K562 (cell line): ENCODE data around the gene RAB13. TPM values are rescaled to one million over a fixed set of nuclear protein-coding genes. Genes with fewer than 3 reads are reported as not detected.

ENCODE experiments used
- ATAC-seq: fragments of 200-7000 bp; cut with Tn5 transposase; 3 replicates; pipeline ENCODE4 v1.9.1; 2020; ENCODE audit warnings: moderate library complexity
- BruUV-seq: library from RNA; stranded (reverse); fragments of 400-500 nt; replicated peaks from 2 replicates; lab custom pipeline; 2021; lab: Mats Ljungman, UMichigan
- CTCF ChIA-PET: fragments of 300-600 bp; formaldehyde crosslinking; extraction: SDS; loops from one replicate; lab custom pipeline; 2021; ENCODE audit warnings: low intra/inter-chr PET ratio; lab: Yijun Ruan, JAX
- POLR2A ChIA-PET: fragments of 300-600, 350-650 bp; sonication (Branson Sonifier 250); formaldehyde crosslinking; extraction: SDS; loops from one replicate; lab custom pipeline; 2021; ENCODE audit warnings: antibody characterized with exemption, inconsistent platforms; lab: Yijun Ruan, JAX
- DNase-seq, 4 experiments: peaks; one replicate each; pipeline versions ENCODE4 v3.0.0 to v3.0.0-alpha.2; 2011 to 2018; ENCODE audit warnings: low spot score in 3 of 4, mixed read lengths in 3 of 4; ENCODE audit errors: extremely low read depth in 1 of 4
- FAIRE-seq: peaks from 2 replicates; lab custom pipeline; 2011; peaks lifted over from hg19 to GRCh38; lab: Jason Lieb, UNC
- H2AFZ ChIP-seq: 2 replicates; pipeline ENCODE4 v1.6.0; 2011; ENCODE audit warnings: low read depth, low read length, control low read depth, inconsistent platforms
- H3K27ac ChIP-seq: fragments of 200-600 bp; 3 replicates; pipeline ENCODE4 v1.8.0; 2011; ENCODE audit warnings: low read depth, mild to moderate bottlenecking, control low read depth, inconsistent platforms, low read length, moderate library complexity, mixed read lengths; ENCODE audit errors: extremely low read depth
- H3K27me3 ChIP-seq, 2 experiments: fragments of 300-600 bp in 1 of 2; 2 replicates in 1 of 2; 3 replicates in 1 of 2; pipeline versions ENCODE4 v1.6.0 to v1.8.0; 2011; ENCODE audit warnings: inconsistent platforms in 2 of 2, low read length in 2 of 2, mild to moderate bottlenecking in 1 of 2, mixed read lengths in 1 of 2, moderate library complexity in 1 of 2; ENCODE audit not compliant: control insufficient read depth in 2 of 2, insufficient read depth in 2 of 2
- H3K36me3 ChIP-seq: fragments of 300-600 bp; 3 replicates; pipeline ENCODE4 v1.8.0; 2011; ENCODE audit warnings: mild to moderate bottlenecking, low read length, inconsistent platforms; ENCODE audit not compliant: control insufficient read depth, insufficient read depth
- H3K4me1 ChIP-seq, 2 experiments: fragments of 200-600 bp in 1 of 2; replicated peaks in 1 of 2; 2 replicates in 1 of 2; 3 replicates in 1 of 2; pipeline versions ENCODE4 v1.5.1 to v1.8.0; 2011; ENCODE audit warnings: inconsistent platforms in 2 of 2, low read length in 2 of 2, mild to moderate bottlenecking in 1 of 2, mixed read lengths in 1 of 2, moderate library complexity in 1 of 2; ENCODE audit not compliant: control insufficient read depth in 2 of 2, insufficient read depth in 2 of 2
- H3K4me2 ChIP-seq: 2 replicates; pipeline ENCODE4 v1.6.1; 2011; ENCODE audit warnings: low read length, control low read depth, inconsistent platforms, mixed read lengths; ENCODE audit not compliant: insufficient read depth
- H3K4me3 ChIP-seq: fragments of 200-600 bp; sonication (generic), shearing (Covaris generic); 2 replicates; pipeline ENCODE4 v1.5.1; 2016; ENCODE audit warnings: control low read depth, inconsistent platforms
- H3K79me2 ChIP-seq: fragments of 200-600 bp; 3 replicates; pipeline ENCODE4 v1.8.0; 2011; ENCODE audit warnings: low read length, inconsistent platforms; ENCODE audit not compliant: control insufficient read depth, insufficient read depth
- H3K9ac ChIP-seq, 2 experiments: 2 replicates each; pipeline versions ENCODE4 v1.6.0 to v1.6.1; 2011; ENCODE audit warnings: low read depth in 2 of 2, low read length in 2 of 2, control low read depth in 1 of 2, inconsistent platforms in 1 of 2, mild to moderate bottlenecking in 1 of 2, mixed read lengths in 1 of 2; ENCODE audit not compliant: insufficient read depth in 1 of 2
- H3K9me1 ChIP-seq: one replicate; pipeline ENCODE4 v1.6.0; 2011; ENCODE audit warnings: inconsistent platforms, mild to moderate bottlenecking, low read length, moderate library complexity; ENCODE audit not compliant: control insufficient read depth, insufficient read depth
- H3K9me3 ChIP-seq: replicated peaks from 2 replicates; pipeline ENCODE4 v1.5.1; 2011; ENCODE audit warnings: low read depth, low read length, inconsistent platforms; ENCODE audit not compliant: control insufficient read depth, insufficient read depth
- H4K20me1 ChIP-seq: replicated peaks from 2 replicates; pipeline ENCODE4 v1.6.1; 2011; ENCODE audit warnings: low read length, inconsistent platforms, mixed read lengths; ENCODE audit not compliant: control insufficient read depth, insufficient read depth
- GATAD2A ChIP-seq: fragments of 450-650 bp; IDR thresholded peaks from 2 replicates; pipeline ENCODE4 v1.6.1; 2017
- RBFOX2 ChIP-seq: fragments of 200-400 bp; formaldehyde crosslinking; IDR thresholded peaks from 2 replicates; pipeline ENCODE4 v1.6.1; 2017; ENCODE audit warnings: low read depth, mild to moderate bottlenecking, low read length, moderate library complexity
- STAG1 ChIP-seq: sonication (generic); formaldehyde crosslinking; IDR thresholded peaks from 2 replicates; pipeline ENCODE4 v1.5.0; 2020; ENCODE audit warnings: missing genetic modification reagents, borderline replicate concordance
- ZNF695 ChIP-seq: fragments of 450-650 bp; formaldehyde crosslinking; IDR thresholded peaks from 2 replicates; pipeline ENCODE4 v1.4.0; 2020; ENCODE audit warnings: mild to moderate bottlenecking, moderate library complexity
- WGBS: fragments of 100-300 bp; shearing (Covaris generic); methylation state at CpG from one replicate; pipeline ENCODE4 v1.1.6; 2016; ENCODE audit warnings: low coverage, mixed read lengths; ENCODE audit not compliant: insufficient coverage; ENCODE audit errors: missing lambda C conversion rate; 5-methylcytosine and 5-hydroxymethylcytosine counted together
- in situ Hi-C: fragments of 300-500 bp; cut with MboI; formaldehyde crosslinking; loops from 4 replicates; pipeline ENCODE4 v1.15.0; 2018; ENCODE audit warnings: inconsistent platforms, mixed read lengths
- intact Hi-C: fragments of 100-400 bp; cut with micrococcal nuclease; formaldehyde crosslinking; loops from 2 replicates; pipeline ENCODE4 v1.14.2; 2022
- polyA plus RNA-seq, 8 experiments: library from polyadenylated mRNA; depleted of rRNA in 4 of 8; stranded (reverse) in 5 of 8; unstranded in 3 of 8; fragments of >200 nt; fragmentation: Nextera tagmentation in 2 of 8; fragmentation: Illumina TruSeq in 1 of 8; extraction: Ambion mirVana in 2 of 8; extraction: Trizol in 1 of 8; gene quantifications; 2 replicates each; pipeline versions ENCODE4 v1.2.1 to v1.2.3, GENCODE V29; 2011 to 2014; ENCODE audit warnings: inconsistent platforms in 1 of 8, missing spikeins in 1 of 8
- total RNA-seq, 7 experiments: library from RNA; depleted of rRNA in 6 of 7; stranded (reverse); fragments of >200 nt in 6 of 7; fragmentation: Illumina TruSeq in 2 of 7; extraction: Trizol in 2 of 7; gene quantifications; 2 replicates each; pipeline versions ENCODE4 v1.2.1 to v1.2.3, GENCODE V29; 2011 to 2021; ENCODE audit warnings: low replicate concordance in 1 of 7

The RAB13 gene
- total and polyA plus RNA-seq, 9 of the 15 experiments (the other 6 are each of a cell fraction or from before 2014, with no cell fraction given): 22.3 to 100 (median 39.8) TPM

- DNase-seq (no peak), ATAC-seq (no peak), FAIRE-seq (no peak)
- Histone ChIP-seq H4K20me1 (no peaks in the 10 kb centered on the region), H3K27me3 (no peaks in the 10 kb centered on the region), H2AFZ (no peak overlapping the region), H3K27ac (no peak overlapping the region), H3K9me1 (no peaks in the 10 kb centered on the region), H3K4me2 (no peak overlapping the region), H3K79me2 (no peaks in the 10 kb centered on the region), H3K9ac (no peak overlapping the region), H3K4me1 (no peaks in the 10 kb centered on the region), H3K4me3 (no peak overlapping the region), H3K36me3 (peaks cover 87% of the 10 kb centered on the region; the same call in 2 of the 3 replicates), H3K9me3 (no peaks in the 10 kb centered on the region)
- in situ Hi-C loops (no loop called here), intact Hi-C loops (no loop called here)
- TF ChIP-seq RBFOX2 (peak; percentile 36; the same call in 1 of the 2 replicates), STAG1 (no peak)
- BruUV-seq: no TSS peak
- 96% methylated on average over 9 of the region's 9 CpGs for WGBS
- POLR2A ChIA-PET: interaction anchor here (1.1 to 1.7 kb wide), 4 partner anchors 10 to 12 kb away, joined by 5 to 7 read pairs (median 6); partner anchors contain the start of genes DENND4B and GATAD2B
- CTCF ChIA-PET: no interaction called here
These were observed 51.4 kb downstream of the RAB13 start for GRCh38 chr1:153934746-153935145.

GRCh38 chr1:153933955-153934354 is 52.2 kb downstream of the RAB13 start:
- peaks cover 80% of the 10 kb centered on the region; the same call in 2 of the 3 replicates for H3K36me3 ChIP-seq
- H3K79me2 ChIP-seq: no peaks in the 10 kb centered on the region
- H3K4me1 ChIP-seq: no peaks in the 10 kb centered on the region
- WGBS: 93% methylated on average over 11 of the region's 11 CpGs
- H3K27ac ChIP-seq: no peak overlapping the region
- no peak overlapping the region for H3K4me3 ChIP-seq
- H3K9me3 ChIP-seq: no peaks in the 10 kb centered on the region
- no peak for TF ChIP-seq GATAD2A
- TF ChIP-seq ZNF695 (CRISPR knock-in tag): no peak
- H2AFZ ChIP-seq: no peak overlapping the region
- ATAC-seq: no peak
- ChIA-PET CTCF (no interaction called here), POLR2A (interaction anchor here (1.1 to 1.7 kb wide), 4 partner anchors 9 to 12 kb away, joined by 5 to 7 read pairs (median 6); partner anchors contain the start of genes DENND4B and GATAD2B)
- H3K9me1 ChIP-seq: no peaks in the 10 kb centered on the region
- no peak overlapping the region for H3K9ac ChIP-seq
- no peak for DNase-seq
- no TSS peak for BruUV-seq
- in situ Hi-C loops: no loop called here
- intact Hi-C loops: no loop called here
- no peaks in the 10 kb centered on the region for H4K20me1 ChIP-seq
- H3K27me3 ChIP-seq: no peaks in the 10 kb centered on the region
- no peak for FAIRE-seq
- no peak overlapping the region for H3K4me2 ChIP-seq
